ENCODE data around the gene TREX2.

DNA sequence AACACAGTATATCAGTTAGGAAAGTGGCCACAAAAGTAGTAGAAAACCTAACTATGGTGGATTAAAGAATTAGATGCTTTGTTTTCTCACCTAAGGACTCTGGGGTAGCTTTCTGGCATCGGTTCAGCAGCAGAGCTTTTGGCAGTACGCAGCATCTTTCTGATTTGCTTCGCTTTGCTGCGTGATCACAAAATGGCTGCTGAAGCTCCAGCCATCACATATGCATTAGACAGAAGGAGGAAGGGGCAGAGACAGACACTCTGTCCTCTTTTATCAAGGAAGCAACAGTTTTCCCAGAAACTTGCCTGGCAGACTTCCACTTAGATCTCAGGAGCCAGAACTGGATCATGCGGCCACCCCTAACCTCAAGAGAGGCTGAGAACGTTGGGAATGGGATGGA is 15.1 kb downstream of the TREX2 start:
- TF ChIP-seq, protein P1, sequence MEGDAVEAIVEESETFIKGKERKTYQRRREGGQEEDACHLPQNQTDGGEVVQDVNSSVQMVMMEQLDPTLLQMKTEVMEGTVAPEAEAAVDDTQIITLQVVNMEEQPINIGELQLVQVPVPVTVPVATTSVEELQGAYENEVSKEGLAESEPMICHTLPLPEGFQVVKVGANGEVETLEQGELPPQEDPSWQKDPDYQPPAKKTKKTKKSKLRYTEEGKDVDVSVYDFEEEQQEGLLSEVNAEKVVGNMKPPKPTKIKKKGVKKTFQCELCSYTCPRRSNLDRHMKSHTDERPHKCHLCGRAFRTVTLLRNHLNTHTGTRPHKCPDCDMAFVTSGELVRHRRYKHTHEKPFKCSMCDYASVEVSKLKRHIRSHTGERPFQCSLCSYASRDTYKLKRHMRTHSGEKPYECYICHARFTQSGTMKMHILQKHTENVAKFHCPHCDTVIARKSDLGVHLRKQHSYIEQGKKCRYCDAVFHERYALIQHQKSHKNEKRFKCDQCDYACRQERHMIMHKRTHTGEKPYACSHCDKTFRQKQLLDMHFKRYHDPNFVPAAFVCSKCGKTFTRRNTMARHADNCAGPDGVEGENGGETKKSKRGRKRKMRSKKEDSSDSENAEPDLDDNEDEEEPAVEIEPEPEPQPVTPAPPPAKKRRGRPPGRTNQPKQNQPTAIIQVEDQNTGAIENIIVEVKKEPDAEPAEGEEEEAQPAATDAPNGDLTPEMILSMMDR (IDR thresholded peaks at IDR 0.05; ENCODE audit: poor library complexity) = no peak
- no peak for TF ChIP-seq EZH2 (IDR thresholded peaks at IDR 0.05; ENCODE audit: borderline replicate concordance)

Data from hepatocyte (in vitro differentiated cells).